Natural killer cell treated with Interleukin-12 subunit alpha and Interleukin-12 subunit beta and Interleukin-15 and Interleukin-18, amount 100 ng/mL, for 72 hours (primary cell): ENCODE measurements around the gene SLC10A7. TPM values are rescaled to one million over a fixed set of nuclear protein-coding genes. Genes with fewer than 3 reads are reported as not detected.

Source experiments
- ATAC-seq, 2 donors: fragments of 150-1000 bp; cut with Tn5 transposase in 1 of 2; sonication (Bioruptor Pico), chemical (Tn5 transposase) in 1 of 2; 2 replicates each; pipeline ENCODE4 v1.10.0; 2021
- DNase-seq: peaks from one replicate; pipeline ENCODE4 v3.0.0; 2022; ENCODE audit warnings: low spot score
- H3K27ac Mint-ChIP-seq, 2 donors: 1 replicate in 1 of 2; 2 replicates in 1 of 2; pipeline ENCODE4 v1.8.0; 2022; ENCODE audit warnings: mixed read lengths in 2 of 2, mild to moderate bottlenecking in 1 of 2, moderate library complexity in 1 of 2
- H3K27me3 Mint-ChIP-seq, 2 donors: 1 replicate in 1 of 2; 2 replicates in 1 of 2; pipeline ENCODE4 v1.8.0; 2022; ENCODE audit warnings: mixed read lengths in 2 of 2
- H3K36me3 Mint-ChIP-seq: one replicate; pipeline ENCODE4 v1.8.0; 2022; ENCODE audit warnings: mixed read lengths
- H3K4me1 Mint-ChIP-seq, 2 donors: 1 replicate in 1 of 2; 2 replicates in 1 of 2; pipeline ENCODE4 v1.8.0; 2022; ENCODE audit warnings: low read depth in 2 of 2, mixed read lengths in 2 of 2, mild to moderate bottlenecking in 1 of 2
- H3K4me3 Mint-ChIP-seq: one replicate; pipeline ENCODE4 v1.8.0; 2022; ENCODE audit warnings: mixed read lengths
- H3K9me3 Mint-ChIP-seq: 2 replicates; pipeline ENCODE4 v1.8.0; 2022; ENCODE audit warnings: mixed read lengths
- total RNA-seq, 2 donors: library from RNA; stranded (reverse); gene quantifications; one replicate each; pipeline ENCODE4 v1.2.3, GENCODE V29; 2022

SLC10A7 gene
- total RNA-seq, 2 donors from 2014 or later, result 31.1 to 33.9 TPM

- peaks cover 12 to 15% of the 10 kb centered on the region in 2 donors for H3K4me1 Mint-ChIP-seq
- no peaks in the 10 kb centered on the region for H3K27me3 Mint-ChIP-seq
- DNase-seq, result no peak
- H3K36me3 Mint-ChIP-seq, result no peaks in the 10 kb centered on the region
- ATAC-seq, result peak in 1 of 2 donors; percentile 45
- H3K9me3 Mint-ChIP-seq, result no peaks in the 10 kb centered on the region
- no peak overlapping the region for H3K4me3 Mint-ChIP-seq
- no peak overlapping the region for H3K27ac Mint-ChIP-seq
These were observed 76.3 kb downstream of the SLC10A7 start for GRCh38 chr4:146445198-146446150.

GRCh38 chr4:146443525-146443924 is 78.2 kb downstream of the SLC10A7 start:
- ATAC-seq (no peak), DNase-seq (no peak)
- no peaks in the 10 kb centered on the region for H3K36me3 Mint-ChIP-seq
- peaks cover 0 to 4% of the 10 kb centered on the region in 2 donors for H3K4me1 Mint-ChIP-seq
- no peaks in the 10 kb centered on the region for H3K9me3 Mint-ChIP-seq
- H3K4me3 Mint-ChIP-seq, result no peak overlapping the region
- no peak overlapping the region for H3K27ac Mint-ChIP-seq
- no peaks in the 10 kb centered on the region for H3K27me3 Mint-ChIP-seq

GRCh38 chr4:146442801-146443200 is 78.9 kb downstream of the SLC10A7 start:
- H3K27me3 Mint-ChIP-seq, result no peaks in the 10 kb centered on the region
- no peak overlapping the region for H3K4me3 Mint-ChIP-seq
- ATAC-seq (no peak), DNase-seq (no peak)
- H3K27ac Mint-ChIP-seq, result no peak overlapping the region
- H3K9me3 Mint-ChIP-seq, result no peaks in the 10 kb centered on the region
- H3K4me1 Mint-ChIP-seq, result peaks cover 0 to 4% of the 10 kb centered on the region in 2 donors
- no peaks in the 10 kb centered on the region for H3K36me3 Mint-ChIP-seq

DNA sequence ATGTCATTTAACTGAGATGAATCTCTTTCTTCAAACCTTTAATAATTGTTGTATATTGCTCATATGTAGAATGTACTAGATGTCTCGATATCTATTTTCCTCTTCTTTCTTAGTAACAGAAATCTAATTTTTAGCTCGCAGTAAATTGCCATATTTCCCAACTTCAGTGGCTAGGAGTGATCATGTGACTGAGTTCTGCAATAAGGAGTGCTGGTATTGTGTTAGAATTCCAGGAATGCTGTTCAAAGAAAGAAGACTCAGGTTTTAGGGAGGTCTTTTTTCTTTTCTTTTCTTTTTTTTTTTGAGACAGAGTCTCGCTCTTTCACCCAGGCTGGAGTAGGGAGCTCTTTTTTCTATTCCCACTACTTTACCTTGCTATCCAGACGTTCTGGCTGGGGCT is 81.7 kb downstream of the SLC10A7 start:
- DNase-seq (no peak), ATAC-seq (no peak)
- no peaks in the 10 kb centered on the region for H3K9me3 Mint-ChIP-seq
- no peaks in the 10 kb centered on the region for H3K4me1 Mint-ChIP-seq
- H3K36me3 Mint-ChIP-seq, result no peaks in the 10 kb centered on the region
- H3K27ac Mint-ChIP-seq, result no peak overlapping the region
- H3K4me3 Mint-ChIP-seq, result no peak overlapping the region
- H3K27me3 Mint-ChIP-seq, result no peaks in the 10 kb centered on the region

- no peaks in the 10 kb centered on the region for H3K4me1 Mint-ChIP-seq
- H3K9me3 Mint-ChIP-seq, result no peaks in the 10 kb centered on the region
- ATAC-seq, result no peak
These were observed 82.3 kb downstream of the SLC10A7 start for GRCh38 chr4:146439437-146439836.

DNA sequence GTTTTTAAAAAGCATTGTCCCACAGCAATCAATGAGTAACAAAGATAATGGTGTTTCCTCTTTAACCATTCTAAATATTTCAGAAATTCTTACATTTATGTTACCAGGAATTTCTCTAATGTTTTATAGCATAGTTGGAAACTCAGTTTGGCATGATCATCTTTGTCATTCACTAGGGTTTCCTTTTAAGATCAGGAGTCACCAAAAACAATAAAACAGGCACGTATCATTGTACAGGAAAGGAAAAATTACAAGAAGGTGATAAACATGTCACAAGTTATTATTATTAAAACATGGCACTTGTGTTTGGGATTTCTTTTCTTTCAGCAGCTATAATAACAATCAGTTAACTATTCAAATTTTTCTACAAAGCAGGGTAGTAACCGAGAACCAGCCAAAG is 84.0 kb downstream of the SLC10A7 start:
- no peaks in the 10 kb centered on the region for H3K27me3 Mint-ChIP-seq
- H3K36me3 Mint-ChIP-seq, result no peaks in the 10 kb centered on the region
- no peak for ATAC-seq
- DNase-seq, result no peak
- H3K4me3 Mint-ChIP-seq, result no peak overlapping the region
- no peaks in the 10 kb centered on the region for H3K4me1 Mint-ChIP-seq
- no peak overlapping the region for H3K27ac Mint-ChIP-seq
- H3K9me3 Mint-ChIP-seq, result no peaks in the 10 kb centered on the region

More at GRCh38 chr4:146439437-146439836, 82.3 kb downstream of the SLC10A7 start:
- Mint-ChIP-seq H3K27ac (no peak overlapping the region), H3K36me3 (no peaks in the 10 kb centered on the region), H3K27me3 (no peaks in the 10 kb centered on the region), H3K4me3 (no peak overlapping the region)
- no peak for DNase-seq

GRCh38 chr4:146436423-146437162 is 85.1 kb downstream of the SLC10A7 start:
- DNase-seq (no peak), ATAC-seq (no peak)
- Mint-ChIP-seq H3K36me3 (no peaks in the 10 kb centered on the region), H3K27me3 (no peaks in the 10 kb centered on the region), H3K4me1 (no peaks in the 10 kb centered on the region), H3K27ac (no peak overlapping the region), H3K4me3 (no peak overlapping the region), H3K9me3 (no peaks in the 10 kb centered on the region)

DNA sequence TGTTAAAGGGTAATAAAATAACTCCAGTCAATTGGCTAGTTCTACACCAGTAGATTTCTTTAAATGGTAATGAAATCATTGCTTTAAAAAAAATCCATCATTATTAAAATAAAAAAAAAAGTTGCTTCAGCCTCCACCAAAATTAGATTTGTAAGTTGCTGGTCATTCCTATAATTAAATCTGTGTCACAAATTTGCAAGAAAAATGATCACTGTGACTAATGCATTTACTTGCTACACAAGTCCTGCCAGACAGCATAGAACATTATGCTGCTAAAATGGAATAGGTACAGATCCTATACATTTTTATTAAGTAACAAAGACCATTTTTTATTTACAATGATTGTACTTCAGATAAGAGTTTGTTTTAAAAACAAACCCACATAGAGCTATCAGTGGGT is 85.8 kb downstream of the SLC10A7 start:
- Mint-ChIP-seq H3K4me1 (no peaks in the 10 kb centered on the region), H3K9me3 (no peaks in the 10 kb centered on the region), H3K36me3 (no peaks in the 10 kb centered on the region), H3K27ac (no peak overlapping the region), H3K4me3 (no peak overlapping the region), H3K27me3 (no peaks in the 10 kb centered on the region)
- DNase-seq (no peak), ATAC-seq (no peak)

GRCh38 chr4:146432065-146432464 is 89.7 kb downstream of the SLC10A7 start:
- Mint-ChIP-seq H3K27ac (no peak overlapping the region), H3K9me3 (no peaks in the 10 kb centered on the region), H3K36me3 (no peaks in the 10 kb centered on the region), H3K27me3 (no peaks in the 10 kb centered on the region), H3K4me1 (no peaks in the 10 kb centered on the region), H3K4me3 (no peak overlapping the region)
- ATAC-seq, result no peak
- DNase-seq, result no peak

- Mint-ChIP-seq H3K27me3 (no peaks in the 10 kb centered on the region), H3K36me3 (no peaks in the 10 kb centered on the region), H3K27ac (no peak overlapping the region), H3K4me3 (no peak overlapping the region), H3K4me1 (no peaks in the 10 kb centered on the region), H3K9me3 (no peaks in the 10 kb centered on the region)
- ATAC-seq, result no peak
- no peak for DNase-seq
These were observed 93.4 kb downstream of the SLC10A7 start for GRCh38 chr4:146428298-146428697.

DNA sequence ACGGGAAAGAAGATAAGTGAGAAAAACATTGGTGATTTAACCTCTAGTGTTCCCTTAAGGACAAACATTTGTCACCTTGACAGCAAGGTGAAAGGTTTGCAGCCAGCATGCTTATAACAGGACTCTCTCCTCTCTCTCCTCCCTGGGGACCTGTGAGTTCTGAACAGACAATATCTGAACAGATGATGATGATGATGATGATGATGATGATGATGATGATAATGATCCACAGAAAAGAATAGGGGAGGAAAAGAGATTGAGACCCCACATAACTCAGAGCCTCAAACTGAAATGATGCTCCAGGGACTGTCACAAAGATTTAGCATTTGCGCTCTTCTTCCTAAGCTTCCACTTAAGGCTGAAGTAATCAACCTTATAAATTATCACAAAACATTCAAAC is 103.9 kb downstream of the SLC10A7 start:
- H3K36me3 Mint-ChIP-seq, result no peaks in the 10 kb centered on the region
- H3K27me3 Mint-ChIP-seq, result no peaks in the 10 kb centered on the region
- H3K27ac Mint-ChIP-seq, result no peak overlapping the region
- peaks cover 4 to 20% of the 10 kb centered on the region in 2 donors for H3K4me1 Mint-ChIP-seq
- H3K9me3 Mint-ChIP-seq, result no peaks in the 10 kb centered on the region
- ATAC-seq (no peak), DNase-seq (no peak)
- no peak overlapping the region for H3K4me3 Mint-ChIP-seq

- no peaks in the 10 kb centered on the region for H3K9me3 Mint-ChIP-seq
- no peaks in the 10 kb centered on the region for H3K27me3 Mint-ChIP-seq
- no peak overlapping the region for H3K27ac Mint-ChIP-seq
- DNase-seq (no peak), ATAC-seq (no peak)
- no peaks in the 10 kb centered on the region for H3K36me3 Mint-ChIP-seq
- peaks cover 0 to 14% of the 10 kb centered on the region in 2 donors for H3K4me1 Mint-ChIP-seq
- H3K4me3 Mint-ChIP-seq, result no peak overlapping the region
These were observed 105.9 kb downstream of the SLC10A7 start for GRCh38 chr4:146415829-146416228.

DNA sequence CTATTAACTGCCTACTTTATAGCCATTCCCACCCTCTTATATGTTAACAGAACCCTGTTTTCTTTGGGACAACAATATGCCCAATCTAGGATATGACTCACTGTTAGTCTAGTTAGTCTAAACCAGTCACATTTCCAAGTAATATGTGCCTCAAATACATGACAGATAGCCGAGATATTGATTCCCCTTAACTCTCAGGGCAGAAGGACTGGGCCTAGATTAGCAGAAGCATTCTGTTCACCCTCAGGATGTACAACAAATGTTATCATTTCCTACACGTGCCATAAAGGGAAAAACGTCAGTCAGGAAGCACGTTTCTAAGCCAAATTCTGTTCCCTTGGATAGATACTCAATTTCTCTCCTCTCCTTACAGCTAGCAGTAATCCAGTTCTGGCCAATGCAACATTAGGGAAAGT is 114.1 kb downstream of the SLC10A7 start:
- no peak for ATAC-seq
- Mint-ChIP-seq H3K4me3 (no peak overlapping the region), H3K27me3 (no peaks in the 10 kb centered on the region), H3K4me1 (no peaks in the 10 kb centered on the region), H3K36me3 (no peaks in the 10 kb centered on the region), H3K27ac (no peak overlapping the region), H3K9me3 (no peaks in the 10 kb centered on the region)
- no peak for DNase-seq

DNA sequence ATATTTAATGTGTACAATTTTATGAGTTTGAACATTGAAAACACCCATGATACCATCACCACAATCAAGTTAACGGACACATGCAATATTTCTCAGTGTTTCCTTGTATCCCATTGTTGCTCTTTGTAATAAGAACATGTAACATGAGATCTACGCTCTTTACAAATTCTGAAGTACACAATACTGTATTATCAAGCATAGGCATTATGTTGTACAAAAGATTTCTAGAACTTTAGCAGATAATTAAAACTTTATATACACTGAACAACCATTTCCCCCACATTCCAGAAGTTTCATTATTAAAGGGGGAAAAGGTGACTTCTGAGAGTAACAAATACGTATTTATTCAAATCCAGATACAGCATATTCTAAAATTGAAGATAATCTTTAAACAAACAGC is 114.5 kb downstream of the SLC10A7 start:
- Mint-ChIP-seq H3K27ac (no peak overlapping the region), H3K27me3 (no peaks in the 10 kb centered on the region), H3K4me1 (no peaks in the 10 kb centered on the region), H3K36me3 (no peaks in the 10 kb centered on the region), H3K4me3 (no peak overlapping the region), H3K9me3 (no peaks in the 10 kb centered on the region)
- ATAC-seq, result no peak
- DNase-seq, result no peak
